Esophagus (tissue), 2 donors: ENCODE measurements around the gene TRIP12. TPM values are rescaled to one million over a fixed set of nuclear protein-coding genes. Genes with fewer than 3 reads are reported as not detected.

ENCODE experiments used
- H3K27ac ChIP-seq, 2 donors: one replicate each; pipeline ENCODE4 v1.5.1; 2013; ENCODE audit warnings: low read depth in 2 of 2, mild to moderate bottlenecking in 2 of 2, inconsistent platforms in 1 of 2, low read length in 1 of 2, moderate library complexity in 1 of 2
- H3K27me3 ChIP-seq, 2 donors: one replicate each; pipeline ENCODE4 v1.6.1; 2013; ENCODE audit warnings: low read length in 2 of 2, control low read depth in 1 of 2, mild to moderate bottlenecking in 1 of 2; ENCODE audit not compliant: insufficient read depth in 2 of 2, control insufficient read depth in 1 of 2
- H3K36me3 ChIP-seq, 2 donors: one replicate each; pipeline ENCODE4 v1.6.1; 2013; ENCODE audit warnings: low read length in 1 of 2; ENCODE audit not compliant: control insufficient read depth in 2 of 2, insufficient read depth in 2 of 2
- H3K4me1 ChIP-seq, 2 donors: one replicate each; pipeline ENCODE4 v1.6.1; 2013; ENCODE audit warnings: low read length in 1 of 2; ENCODE audit not compliant: control insufficient read depth in 2 of 2, insufficient read depth in 2 of 2
- H3K4me3 ChIP-seq, 2 donors: one replicate each; pipeline ENCODE4 v1.5.1; 2013; ENCODE audit warnings: low read length in 2 of 2, mild to moderate bottlenecking in 2 of 2, low read depth in 1 of 2, moderate library complexity in 1 of 2
- H3K9me3 ChIP-seq, 2 donors: one replicate each; pipeline ENCODE4 v1.6.1; 2013; ENCODE audit warnings: mild to moderate bottlenecking in 2 of 2, low read depth in 1 of 2, low read length in 1 of 2, moderate library complexity in 1 of 2; ENCODE audit not compliant: control insufficient read depth in 2 of 2, insufficient read depth in 1 of 2
- whole genome bisulfite sequencing, 2 donors: extraction: QIAGEN DNeasy Blood & Tissue Kit; methylation state at CpG; one replicate each; pipeline ENCODE4 v1.1.7; 2013; 5-methylcytosine and 5-hydroxymethylcytosine counted together
- polyA plus RNA-seq, 2 donors: library from polyadenylated mRNA; stranded (reverse); fragments of 200-250 nt; gene quantifications; one replicate each; pipeline ENCODE4 v1.2.3, GENCODE V29; 2013
- donor health status: healthy with polysubstance abuse.
- donor health status: Bipolar disorder and iron deficiency.

Gene TRIP12
- polyA plus RNA-seq, 2 donors, result 17.9 to 25.8 TPM

GRCh38 chr2:229922449-229923386 lies 909 bp upstream of the TRIP12 start, which contains the start of gene FBXO36:
Gene FBXO36, plus strand, starts transcription at chr2:229922503. Its CDS starts 11 bp downstream, at chr2:229922514.
- H3K27me3 ChIP-seq, result no peaks in the 10 kb centered on the region
- H3K4me1 ChIP-seq, result no peaks in the 10 kb centered on the region
- 1 to 2% methylated on average over 56 to 61 of the region's 61 CpGs for WGBS, 2 donors
- peak within 1 kb of the TSS; percentile 90 for H3K4me3 ChIP-seq
- no peaks in the 10 kb centered on the region for H3K9me3 ChIP-seq
- H3K27ac ChIP-seq, result peak within 1 kb of the TSS; percentile 99 to 100
- peaks cover 0 to 2% of the 10 kb centered on the region in 2 donors for H3K36me3 ChIP-seq

GRCh38 chr2:229921101-229921891 lies 513 bp downstream of the TRIP12 start:
- WGBS, 2 donors, result 1% methylated on average over 57 to 58 of the region's 60 CpGs
- peak overlapping the region; percentile 90 for H3K4me3 ChIP-seq
- H3K36me3 ChIP-seq, result peaks cover 1 to 3% of the 10 kb centered on the region in 2 donors
- no peaks in the 10 kb centered on the region for H3K9me3 ChIP-seq
- no peaks in the 10 kb centered on the region for H3K4me1 ChIP-seq
- no peaks in the 10 kb centered on the region for H3K27me3 ChIP-seq
- peak overlapping the region; percentile 99 to 100 for H3K27ac ChIP-seq

DNA sequence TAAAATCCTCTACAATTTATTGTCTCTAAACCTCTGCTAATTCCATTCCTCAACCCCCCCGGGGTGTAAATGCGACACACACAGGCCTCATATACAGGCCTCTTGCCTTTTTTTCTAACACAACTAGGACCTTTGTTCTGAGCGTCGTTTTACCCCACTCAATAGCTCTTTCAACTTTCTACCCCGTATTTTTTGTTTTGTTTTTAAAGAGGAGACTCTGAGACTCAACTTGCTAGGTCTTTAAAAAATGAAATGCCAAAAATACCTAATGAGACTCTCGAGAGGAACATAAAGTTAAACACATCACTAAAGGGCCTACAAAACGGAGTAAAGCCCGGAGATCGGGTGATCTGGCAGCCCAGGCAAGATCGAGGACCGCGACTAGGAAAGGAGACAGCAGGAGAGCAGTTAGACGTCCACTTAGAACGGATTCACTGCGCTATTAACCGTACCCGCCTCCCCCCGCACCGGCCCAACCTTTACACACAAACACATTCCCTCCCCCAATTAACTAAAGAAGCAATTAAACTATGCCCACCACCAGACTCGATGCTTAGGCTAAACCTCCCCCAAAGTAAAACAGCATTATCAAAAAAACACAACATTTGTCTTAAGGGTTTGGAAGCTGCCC lies 1.7 kb downstream of the TRIP12 start:
- Histone ChIP-seq H3K36me3 (peaks cover 2 to 3% of the 10 kb centered on the region in 2 donors), H3K27me3 (no peaks in the 10 kb centered on the region), H3K27ac (peak overlapping the region; percentile 85 to 100), H3K9me3 (no peaks in the 10 kb centered on the region), H3K4me3 (peak overlapping the region; percentile 90), H3K4me1 (no peaks in the 10 kb centered on the region)
- WGBS, 2 donors, result 3 to 4% methylated on average over 20 of the region's 20 CpGs

DNA sequence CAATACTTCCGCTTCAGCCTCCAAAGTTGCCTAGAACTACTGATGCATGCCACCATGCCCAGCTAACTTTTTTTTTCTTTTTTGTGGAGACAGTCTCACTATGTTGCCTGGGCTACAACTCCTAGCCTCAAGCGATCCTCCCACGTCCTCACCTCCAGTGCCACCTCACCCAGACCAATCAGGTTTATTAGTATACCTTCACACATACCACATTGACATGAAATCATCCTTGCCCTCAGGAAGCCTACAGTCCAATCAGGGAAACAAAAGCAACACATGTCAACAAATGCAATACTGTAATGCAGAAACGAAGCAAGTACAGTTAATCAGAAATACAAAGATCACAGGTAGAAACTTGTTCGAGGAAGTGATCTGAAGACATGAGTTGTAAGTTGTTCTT lies 4.0 kb downstream of the TRIP12 start:
- Histone ChIP-seq H3K4me3 (no peak overlapping the region), H3K27ac (no peak overlapping the region), H3K4me1 (no peaks in the 10 kb centered on the region), H3K27me3 (no peaks in the 10 kb centered on the region), H3K9me3 (no peaks in the 10 kb centered on the region), H3K36me3 (peaks cover 2 to 3% of the 10 kb centered on the region in 2 donors)
- WGBS, 2 donors, result 85 to 88% methylated on average over 5 of the region's 5 CpGs

- Histone ChIP-seq H3K27me3 (no peaks in the 10 kb centered on the region), H3K9me3 (no peaks in the 10 kb centered on the region), H3K27ac (no peak overlapping the region), H3K4me3 (no peak overlapping the region), H3K36me3 (peaks cover 2 to 3% of the 10 kb centered on the region in 2 donors), H3K4me1 (no peaks in the 10 kb centered on the region)
- 85 to 90% methylated on average over 2 of the region's 2 CpGs for WGBS, 2 donors
Measured at GRCh38 chr2:229914171-229914570, 7.6 kb downstream of the TRIP12 start.

GRCh38 chr2:229910832-229911412 lies 10.9 kb downstream of the TRIP12 start:
- Histone ChIP-seq H3K9me3 (no peaks in the 10 kb centered on the region), H3K27me3 (no peaks in the 10 kb centered on the region), H3K4me1 (no peaks in the 10 kb centered on the region), H3K27ac (no peak overlapping the region), H3K4me3 (no peak overlapping the region), H3K36me3 (peaks cover 0 to 2% of the 10 kb centered on the region in 2 donors)
- WGBS, 2 donors, result 57 to 73% methylated on average over 1 of the region's 1 CpG

DNA sequence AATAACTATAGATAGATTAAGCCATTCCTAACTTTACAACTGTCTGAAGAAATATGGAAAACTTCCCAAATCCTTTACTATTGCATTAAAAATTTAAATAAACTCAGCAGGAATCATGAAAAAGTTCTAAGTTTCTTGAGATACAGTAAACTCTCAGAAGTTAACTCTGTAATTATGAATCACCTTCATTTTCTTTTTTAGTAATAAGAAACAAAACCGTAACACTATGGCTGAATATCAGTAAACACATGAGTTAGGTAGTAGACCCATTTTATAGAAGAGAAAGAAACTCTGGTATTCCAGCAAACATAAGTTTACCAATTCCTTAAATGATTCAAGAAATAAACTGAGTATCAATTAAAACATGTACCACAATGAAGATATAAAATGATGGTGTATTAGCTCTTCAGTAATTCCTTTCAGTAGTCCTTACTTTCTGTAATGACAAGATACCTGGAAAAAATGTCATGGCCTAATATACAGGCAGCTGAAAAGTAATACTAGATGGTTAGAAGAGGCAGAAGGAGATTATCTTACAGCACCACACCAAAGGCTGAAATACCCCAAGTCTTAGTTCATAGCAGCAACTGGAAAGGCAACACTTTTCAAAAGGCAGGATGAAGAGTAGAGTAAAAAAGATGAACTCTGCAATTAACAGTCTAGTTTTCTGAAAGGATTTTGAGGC lies 11.5 kb downstream of the TRIP12 start:
- Histone ChIP-seq H3K36me3 (peaks cover 0 to 2% of the 10 kb centered on the region in 2 donors), H3K4me3 (no peak overlapping the region), H3K9me3 (no peaks in the 10 kb centered on the region), H3K27ac (no peak overlapping the region), H3K27me3 (no peaks in the 10 kb centered on the region), H3K4me1 (no peaks in the 10 kb centered on the region)
- 89 to 94% methylated on average over 1 of the region's 1 CpG for WGBS, 2 donors

DNA sequence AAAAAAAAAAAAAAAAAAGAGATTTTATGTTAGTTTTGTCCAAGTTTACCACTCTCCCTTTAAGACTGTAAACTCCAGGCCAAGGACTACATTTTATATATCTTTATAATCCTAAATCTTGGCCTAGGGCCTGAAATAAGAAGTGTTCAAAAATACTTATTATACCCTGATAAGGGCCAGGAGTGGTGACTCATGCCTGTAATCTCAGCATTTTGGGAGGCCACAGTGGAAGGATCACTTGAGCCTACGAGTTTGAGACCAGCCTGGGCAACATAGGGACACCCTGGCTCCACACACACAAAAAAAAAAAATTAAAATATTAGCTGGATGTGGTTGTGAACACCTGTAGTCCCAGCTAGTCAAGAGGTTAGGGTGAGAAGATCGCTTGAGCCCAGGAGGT lies 12.7 kb downstream of the TRIP12 start:
- Histone ChIP-seq H3K9me3 (no peaks in the 10 kb centered on the region), H3K4me1 (no peaks in the 10 kb centered on the region), H3K4me3 (no peak overlapping the region), H3K27me3 (no peaks in the 10 kb centered on the region), H3K36me3 (peaks cover 0 to 2% of the 10 kb centered on the region in 2 donors), H3K27ac (no peak overlapping the region)
- WGBS, 2 donors, result 69 to 74% methylated on average over 2 of the region's 2 CpGs
